Suppressor macrophage treated with lipopolysaccharide for 1 hour (primary cell): ENCODE data around the gene PGAP6.

Source experiments
- DNase-seq, 3 donors: peaks; one replicate each; pipeline ENCODE4 v3.0.0-alpha.2; 2020 to 2022

The PGAP6 gene

DNA sequence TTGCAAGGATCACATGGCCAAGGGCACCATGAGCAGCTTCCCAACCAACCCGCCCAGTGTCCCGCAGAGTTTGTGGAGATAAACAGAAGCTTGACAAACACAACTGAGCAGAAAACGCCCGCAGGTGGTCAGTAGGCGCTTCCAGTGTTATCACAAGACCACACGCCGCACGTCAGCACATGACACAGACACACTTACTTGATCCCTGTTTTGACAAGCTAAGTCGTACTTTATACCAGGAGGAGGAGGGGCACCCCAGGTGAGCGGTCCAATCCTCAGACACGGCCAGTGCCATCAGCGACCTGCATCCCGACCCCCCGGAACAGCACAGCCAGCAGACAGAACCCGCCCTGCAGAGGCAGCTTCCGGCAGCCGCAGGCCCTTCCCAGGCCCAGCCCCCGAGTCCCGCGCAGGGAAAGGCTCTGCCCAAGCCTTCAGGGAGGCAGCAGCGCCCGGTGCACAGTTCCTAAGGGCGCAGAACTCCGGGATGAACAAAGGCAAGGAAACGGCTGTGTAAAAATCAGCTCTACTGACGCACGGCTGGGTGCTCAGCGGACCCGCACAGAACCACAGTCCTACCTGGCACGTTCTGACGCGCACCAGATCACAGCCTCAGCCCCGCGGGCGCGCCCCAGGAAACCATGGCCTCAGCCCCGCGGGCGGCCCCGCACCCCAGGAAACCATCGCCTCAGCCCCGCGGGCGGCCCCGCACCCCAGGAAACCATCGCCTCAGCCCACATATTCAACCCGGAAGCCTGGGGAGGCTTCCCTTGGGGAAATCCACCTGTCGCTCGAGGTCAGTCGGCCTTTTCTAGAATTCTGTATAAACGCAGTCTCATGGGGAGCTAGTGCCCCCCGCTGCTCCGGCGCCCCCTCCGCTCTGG lies 57.1 kb downstream of the PGAP6 start:
- DNase-seq = peak in 2 of 3 donors; percentile 26 to 39

GRCh38 chr16:324201-324450 lies 57.7 kb downstream of the PGAP6 start:
- DNase-seq = no peak

DNA sequence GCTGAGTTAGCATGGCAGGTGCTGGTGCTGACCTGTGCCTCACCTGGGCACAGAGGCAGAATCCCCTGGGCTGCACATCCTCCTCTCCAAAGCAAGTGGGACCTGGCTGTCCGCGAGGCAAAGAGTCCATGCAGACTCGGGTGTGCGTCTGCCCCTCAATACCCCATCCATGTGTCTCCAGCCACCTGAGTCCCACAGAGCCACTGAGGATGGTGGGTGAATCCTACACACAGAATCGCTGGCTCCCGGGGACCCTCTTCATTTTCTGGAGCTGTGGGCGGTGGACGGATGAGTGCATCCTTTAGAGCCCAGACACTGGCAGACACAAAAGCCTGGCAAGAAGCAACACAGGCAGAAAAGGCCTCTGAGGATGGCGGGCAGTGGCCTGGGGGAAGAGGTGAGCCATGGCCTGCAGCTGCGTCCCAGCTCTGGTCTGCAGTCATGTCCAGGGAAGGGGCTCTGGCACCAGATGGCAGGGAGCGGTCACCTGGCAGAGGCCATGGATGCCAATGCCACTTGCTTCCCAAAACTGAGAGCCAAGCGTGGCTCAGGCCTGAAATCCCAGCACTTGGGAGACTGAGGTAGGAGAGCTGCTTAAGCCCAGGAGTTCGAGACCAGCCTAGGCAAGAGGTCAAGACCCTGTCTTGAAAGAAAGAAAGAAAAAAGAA lies 59.2 kb downstream of the PGAP6 start:
- DNase-seq = no peak

- DNase-seq = no peak
Observed at GRCh38 chr16:321532-321931, 60.2 kb downstream of the PGAP6 start.
